ENCODE results near the gene STOX1. TPM values are rescaled to one million over a fixed set of nuclear protein-coding genes. Genes with fewer than 3 reads are reported as not detected.

The STOX1 gene
- total RNA-seq, 1 experiment from 2014 or later: 5.9 TPM

GRCh38 chr10:68828833-68829232, 1.5 kb downstream of the STOX1 start:
- BruUV-seq (replicated peaks): TSS peak; percentile 61
- Histone ChIP-seq H3K4me3 (replicated peaks in 1 of 2; ENCODE audit: low read depth in 1 of 2, low read length in 2 of 2) (peak overlapping the region; percentile 44 to 51), H3K36me3 (ENCODE audit: control insufficient read depth in 1 of 2, insufficient read depth in 2 of 2, low read length in 2 of 2) (no peaks in the 10 kb centered on the region), H3K27ac (ENCODE audit: low read depth, low read length) (no peak overlapping the region), H3K9ac (ENCODE audit: low read length) (no peak overlapping the region), H2AFZ (ENCODE audit: low read depth, low read length, poor library complexity, severe bottlenecking) (no peak overlapping the region), H3K4me1 (ENCODE audit: control insufficient read depth in 1 of 2, insufficient read depth in 2 of 2, low read length in 2 of 2) (peaks cover 5 to 16% of the 10 kb centered on the region in 2 experiments), H3K9me2 (ENCODE audit: insufficient read depth) (no peaks in the 10 kb centered on the region), H3K9me3 (ENCODE audit: control insufficient read depth in 1 of 2, insufficient read depth in 1 of 2, low read depth in 1 of 2, low read length in 2 of 2) (no peaks in the 10 kb centered on the region), H3K79me2 (ENCODE audit: insufficient read depth, low read length) (no peaks in the 10 kb centered on the region), H3K4me2 (ENCODE audit: low read length) (peak overlapping the region; percentile 68), H4K20me1 (ENCODE audit: insufficient read depth) (no peaks in the 10 kb centered on the region), H3K27me3 (ENCODE audit: insufficient read depth, low read length) (no peaks in the 10 kb centered on the region)
- POLR2A ChIA-PET: no interaction called here
- RAD21 ChIA-PET (ENCODE audit: low non-redundant PET in 1 of 2, low total read pairs in 2 of 2, uncharacterized antibody in 2 of 2, unreplicated experiment in 2 of 2): no interaction called here
- ATAC-seq (no peak), DNase-seq (ENCODE audit: low read depth, low spot score) (no peak)
- CTCF ChIA-PET: no interaction called here
- TF ChIP-seq REST (IDR thresholded peaks at IDR 0.05; ENCODE audit: low read depth) (no peak), EZH2phosphoT487 (IDR thresholded peaks at IDR 0.05; ENCODE audit: borderline replicate concordance) (no peak), YY1 (IDR thresholded peaks at IDR 0.05; ENCODE audit: extremely low read depth, insufficient replicate concordance, low read depth, low read length) (no peak), ZFX (IDR thresholded peaks at IDR 0.05) (no peak), CBX3 (IDR thresholded peaks at IDR 0.05; ENCODE audit: low read depth) (no peak), SIN3A (IDR thresholded peaks at IDR 0.05; ENCODE audit: low read depth) (no peak), EGR1 (IDR thresholded peaks at IDR 0.05; ENCODE audit: low read depth) (no peak), MAX (IDR thresholded peaks at IDR 0.05) (no peak), ZBTB33 (IDR thresholded peaks at IDR 0.05; ENCODE audit: extremely low read depth, insufficient replicate concordance, low read length) (no peak), EZH2 (IDR thresholded peaks at IDR 0.05) (no peak), FOSL1 (IDR thresholded peaks at IDR 0.05; ENCODE audit: low read depth) (no peak)
- intact Hi-C loops (cut with micrococcal nuclease): no loop called here

All from HCT116 (cell line).